ENCODE data around the gene EYA4.

The EYA4 gene, protein sequence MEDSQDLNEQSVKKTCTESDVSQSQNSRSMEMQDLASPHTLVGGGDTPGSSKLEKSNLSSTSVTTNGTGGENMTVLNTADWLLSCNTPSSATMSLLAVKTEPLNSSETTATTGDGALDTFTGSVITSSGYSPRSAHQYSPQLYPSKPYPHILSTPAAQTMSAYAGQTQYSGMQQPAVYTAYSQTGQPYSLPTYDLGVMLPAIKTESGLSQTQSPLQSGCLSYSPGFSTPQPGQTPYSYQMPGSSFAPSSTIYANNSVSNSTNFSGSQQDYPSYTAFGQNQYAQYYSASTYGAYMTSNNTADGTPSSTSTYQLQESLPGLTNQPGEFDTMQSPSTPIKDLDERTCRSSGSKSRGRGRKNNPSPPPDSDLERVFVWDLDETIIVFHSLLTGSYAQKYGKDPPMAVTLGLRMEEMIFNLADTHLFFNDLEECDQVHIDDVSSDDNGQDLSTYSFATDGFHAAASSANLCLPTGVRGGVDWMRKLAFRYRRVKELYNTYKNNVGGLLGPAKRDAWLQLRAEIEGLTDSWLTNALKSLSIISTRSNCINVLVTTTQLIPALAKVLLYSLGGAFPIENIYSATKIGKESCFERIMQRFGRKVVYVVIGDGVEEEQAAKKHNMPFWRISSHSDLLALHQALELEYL

DNA sequence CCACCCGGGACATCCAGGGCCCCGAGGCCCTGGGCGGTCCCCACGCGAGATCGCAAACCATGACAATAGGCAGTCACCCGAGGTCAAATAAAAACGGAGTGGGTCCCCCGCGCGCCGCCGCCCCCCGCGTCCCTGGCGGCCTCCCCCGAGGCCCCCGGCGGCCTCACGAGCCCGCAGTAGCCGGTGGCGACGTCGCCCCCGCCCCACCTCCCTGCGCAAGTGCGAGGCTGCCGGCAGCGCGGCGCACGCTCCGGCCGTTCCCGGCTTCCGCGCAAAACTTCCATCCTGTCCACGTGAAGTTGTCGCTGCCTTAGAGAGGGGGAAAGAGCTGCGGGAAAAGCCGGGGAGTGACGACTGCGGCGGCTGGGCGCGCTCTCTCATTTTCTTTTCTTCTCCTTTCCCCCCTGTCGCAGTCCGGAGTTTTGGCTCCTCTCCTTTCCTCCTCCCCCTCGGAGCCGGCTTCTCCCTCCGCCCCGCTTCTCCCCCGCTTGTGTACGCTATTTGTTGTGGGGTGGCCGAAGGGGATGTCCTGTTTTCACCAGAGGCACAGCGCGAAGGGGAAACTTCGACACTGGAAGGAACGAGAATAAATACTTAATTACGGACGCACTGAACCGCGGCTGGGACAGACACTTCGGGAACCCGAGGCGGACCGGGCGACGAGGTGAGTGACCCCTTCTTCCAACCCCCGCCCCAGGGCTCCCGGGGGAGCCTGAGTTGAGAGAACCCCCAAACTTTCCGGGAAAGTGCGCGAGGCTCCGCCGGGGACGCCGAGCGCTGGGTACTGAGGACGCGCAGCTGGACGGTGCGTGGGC, at the start of gene EYA4:
TSS of gene EYA4 (plus strand) at position 272 of the 815 bp plus-strand sequence. CDS start 33,424 bp downstream, outside the sequence.
- DNase-seq, result no peak

DNA sequence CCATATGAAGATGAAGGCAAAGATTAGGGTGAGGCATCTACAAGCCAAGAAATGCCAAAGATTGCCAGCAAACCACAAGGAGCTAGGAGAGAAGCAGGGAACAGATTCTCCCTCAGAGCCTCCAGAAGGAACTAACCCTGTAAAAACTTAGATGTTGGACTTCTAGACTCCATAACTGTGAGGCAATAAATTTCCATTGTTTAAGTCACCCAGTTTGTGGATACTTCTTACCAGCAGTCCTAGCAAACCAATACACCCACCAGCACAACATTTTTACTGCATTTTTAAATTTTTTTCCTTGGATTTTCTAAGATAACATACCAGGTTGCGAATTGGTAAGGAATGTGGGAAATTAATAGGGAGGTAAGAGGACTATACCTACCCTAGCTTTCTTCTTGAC, 47.8 kb upstream of the EYA4 start:
- no peak for DNase-seq

DNA sequence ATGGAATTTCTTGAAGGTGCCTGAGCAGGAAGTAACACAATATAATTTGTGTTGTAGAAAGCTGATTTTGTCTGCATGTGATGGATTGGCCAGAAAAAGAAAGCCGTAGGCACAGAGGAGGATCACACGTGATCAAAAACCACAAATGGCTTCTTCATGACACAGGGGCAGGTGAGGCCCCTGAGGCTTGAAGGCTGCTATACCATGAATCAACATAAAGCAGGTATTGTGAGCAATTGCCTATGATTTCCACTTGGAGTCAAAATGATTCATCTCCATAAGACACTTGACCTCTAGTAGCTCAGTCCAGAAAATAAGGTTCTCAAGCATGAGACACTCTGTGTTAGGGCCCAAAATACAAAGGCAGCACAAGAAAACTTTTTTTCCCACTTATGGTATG, 42.4 kb upstream of the EYA4 start:
- no peak for DNase-seq

DNA sequence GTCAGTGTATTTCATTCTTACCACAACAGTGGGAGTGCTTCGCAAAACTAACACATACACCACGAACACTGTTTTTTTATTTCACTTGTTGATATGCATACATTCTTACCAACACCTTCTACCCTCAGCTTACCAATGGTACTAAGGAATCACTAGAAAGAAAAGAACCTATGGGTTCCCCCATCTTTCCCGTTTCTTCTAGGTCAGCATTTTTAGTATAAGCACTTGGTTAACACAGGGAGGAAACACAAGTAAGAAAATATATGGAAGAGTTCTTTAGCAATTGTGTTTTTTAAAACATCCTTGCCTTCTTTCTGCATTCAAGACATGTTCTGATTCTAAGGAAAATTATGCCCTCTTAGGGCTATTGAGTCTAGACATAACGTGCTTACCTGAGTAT, 39.9 kb upstream of the EYA4 start:
- DNase-seq, result no peak

DNA sequence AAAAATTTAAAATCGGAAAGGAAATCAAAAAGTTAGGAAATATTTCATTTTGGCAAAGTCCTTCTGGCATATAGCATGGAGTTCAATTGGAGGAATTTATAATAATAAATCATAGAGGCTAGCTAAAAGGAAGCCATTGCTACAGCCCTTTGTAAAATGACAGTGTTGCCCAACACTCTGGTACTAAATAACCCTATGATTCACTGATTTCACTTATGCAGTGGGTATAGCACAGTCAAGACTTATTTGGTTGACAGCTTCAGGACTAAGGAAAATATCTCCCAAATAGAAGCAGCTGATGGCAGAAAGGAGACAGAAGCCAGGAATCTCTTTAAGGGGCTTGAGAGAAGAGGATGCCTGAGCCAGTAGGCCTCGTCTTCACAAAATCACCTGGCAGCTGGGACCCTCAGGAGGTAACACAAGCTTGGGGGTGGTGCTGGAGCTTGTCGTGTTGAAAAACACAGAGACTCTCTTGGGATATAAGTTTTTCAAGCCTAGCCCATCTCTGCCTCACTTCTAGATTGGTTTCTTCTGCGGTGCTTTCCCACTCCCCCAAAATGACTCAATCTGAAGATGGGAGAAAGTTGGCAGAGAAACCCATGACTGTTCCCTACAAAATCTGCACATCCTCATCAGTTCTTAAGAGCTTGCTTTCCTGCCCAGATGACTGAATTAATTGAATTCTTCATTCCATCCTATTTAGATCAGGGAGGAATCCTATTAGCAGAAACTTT, 38.4 kb upstream of the EYA4 start:
- DNase-seq, result no peak

DNA sequence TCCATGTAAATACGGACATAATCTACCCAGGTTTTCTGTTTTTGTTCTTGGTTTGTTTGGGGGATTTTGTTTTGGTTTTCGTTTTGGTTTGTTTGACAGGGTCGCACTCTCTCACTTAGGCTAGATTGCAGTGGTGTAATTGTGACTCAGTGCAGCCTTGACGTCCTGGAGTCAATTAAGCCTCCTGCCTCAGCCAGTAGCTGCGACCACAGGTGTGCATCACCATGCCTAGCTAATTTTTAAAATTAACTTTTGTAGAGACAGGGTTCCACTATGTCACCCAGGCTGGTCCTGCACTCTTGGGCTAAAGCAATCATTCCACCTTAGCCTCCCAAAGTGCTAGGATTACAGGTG, 37.8 kb upstream of the EYA4 start:
- no peak for DNase-seq

DNA sequence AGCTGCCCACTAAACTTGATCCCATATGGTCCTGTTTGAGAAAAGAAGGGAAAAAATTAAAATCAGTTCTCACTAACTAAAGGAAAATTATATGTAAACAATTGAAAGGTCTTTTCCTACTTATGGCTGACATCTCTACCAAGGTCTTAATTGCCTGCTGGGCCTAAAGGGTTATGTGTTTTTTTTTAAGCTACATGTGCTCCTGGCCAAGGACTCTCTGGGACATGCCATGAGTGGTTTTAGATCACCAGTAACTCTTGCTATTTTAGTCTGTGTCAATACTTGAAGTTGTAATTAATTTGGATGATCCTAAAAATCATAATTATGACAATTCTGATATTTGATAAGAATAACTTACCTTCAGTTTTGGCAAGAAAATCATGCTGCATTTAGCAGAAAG, 35.9 kb upstream of the EYA4 start:
- no peak for DNase-seq

DNA sequence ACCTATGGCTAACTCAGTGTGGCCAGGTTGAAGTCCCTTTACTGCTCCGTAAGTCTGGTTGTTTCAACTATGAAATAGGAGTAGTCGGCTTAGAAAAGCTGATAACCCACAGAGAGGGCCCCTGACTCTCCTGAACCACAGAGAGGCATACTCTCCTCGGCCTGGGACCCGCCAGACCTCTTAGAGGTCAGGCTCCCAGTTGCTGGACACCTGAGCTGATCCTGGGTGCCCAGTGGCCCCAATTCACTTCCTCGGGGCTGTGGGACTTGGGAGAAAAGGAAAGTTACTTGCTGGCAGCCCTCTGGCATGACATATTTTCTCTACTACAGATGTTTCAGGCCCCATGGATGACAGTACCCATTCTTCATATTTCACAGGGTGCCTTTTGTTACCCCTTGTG, 34.2 kb upstream of the EYA4 start:
- no peak for DNase-seq

DNA sequence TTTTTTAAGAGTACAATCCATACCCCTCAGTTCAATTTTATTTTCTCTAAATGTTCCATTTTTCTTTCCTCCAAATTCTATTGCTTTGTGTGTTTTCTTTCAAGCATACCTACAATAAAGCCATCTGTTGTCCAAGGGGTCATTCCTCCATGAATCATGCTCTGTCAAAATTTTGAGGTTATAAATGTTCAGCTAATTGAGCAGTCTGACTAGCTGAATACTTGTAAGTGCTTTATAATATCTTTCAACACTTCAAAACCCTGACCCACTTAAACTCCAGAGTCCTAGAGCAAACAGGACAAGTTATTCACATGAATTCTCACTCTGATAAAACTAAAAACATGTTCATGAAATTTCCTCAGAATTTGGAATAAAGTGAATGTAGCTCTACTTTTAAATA, 33.4 kb upstream of the EYA4 start:
- DNase-seq, result no peak

DNA sequence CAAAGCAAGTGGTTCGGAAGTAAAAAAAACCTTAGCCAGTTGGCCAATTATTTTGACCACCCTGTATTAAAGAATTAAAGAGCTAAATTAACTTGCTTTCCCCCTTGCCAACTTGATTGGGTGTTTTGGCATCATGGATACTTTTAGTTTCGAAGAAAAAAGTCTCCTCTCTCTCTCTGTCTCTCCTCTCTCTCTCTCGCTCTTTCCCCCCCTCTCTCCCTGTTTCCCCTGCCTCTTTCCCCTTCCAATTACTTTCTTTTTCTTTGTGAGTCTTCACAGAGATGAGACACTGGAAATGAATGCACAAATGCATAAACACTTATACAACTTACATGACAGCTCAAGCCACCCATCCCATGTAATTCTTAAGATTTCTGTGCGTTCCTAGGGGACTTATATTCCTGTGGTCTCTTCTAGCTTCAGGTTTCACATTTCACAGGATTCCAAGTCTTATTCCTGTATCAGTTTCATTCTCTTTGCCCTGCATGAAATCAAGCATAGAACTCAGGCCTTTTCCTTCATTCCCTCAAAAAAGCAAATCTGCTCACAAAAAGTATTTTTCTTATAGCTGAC, 32.9 kb upstream of the EYA4 start:
- DNase-seq, result no peak

DNA sequence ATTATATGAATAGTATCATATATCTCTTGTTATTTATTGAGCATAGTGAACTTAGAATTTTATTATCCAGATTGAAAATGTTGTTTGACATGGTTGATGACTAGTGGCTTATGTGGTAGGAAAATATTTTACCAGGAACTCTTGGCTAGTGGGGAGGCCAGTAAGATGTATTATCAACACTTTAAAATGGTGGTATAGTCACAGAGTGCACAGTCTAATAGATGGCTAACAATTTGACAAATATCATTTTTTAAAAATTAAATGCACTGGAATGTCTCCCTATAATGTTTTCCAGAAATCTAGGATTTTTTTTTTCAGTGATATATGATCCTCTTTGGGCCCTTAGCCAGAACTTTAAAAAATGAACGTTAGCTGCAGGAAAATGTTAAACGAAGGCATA, 26.9 kb upstream of the EYA4 start:
- no peak for DNase-seq

DNA sequence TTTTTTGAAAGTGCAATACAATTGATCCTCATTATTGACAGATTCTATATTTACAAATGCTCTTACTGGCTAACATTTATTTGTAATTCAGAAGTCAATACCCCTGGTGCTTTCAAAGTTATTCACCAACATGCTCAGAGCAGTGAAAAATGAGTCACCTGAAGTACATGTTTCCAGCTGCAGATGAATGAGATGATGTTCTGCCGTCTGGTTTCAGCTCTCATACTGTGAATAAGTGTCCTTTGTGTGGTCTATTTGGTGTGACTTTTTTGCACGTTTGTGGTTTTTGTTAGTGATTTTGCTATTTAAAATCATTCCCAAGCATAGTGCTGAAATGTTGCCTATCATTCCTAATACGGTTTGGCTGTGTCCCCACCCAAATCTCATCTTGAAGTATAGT, 22.3 kb upstream of the EYA4 start:
- DNase-seq, result no peak

DNA sequence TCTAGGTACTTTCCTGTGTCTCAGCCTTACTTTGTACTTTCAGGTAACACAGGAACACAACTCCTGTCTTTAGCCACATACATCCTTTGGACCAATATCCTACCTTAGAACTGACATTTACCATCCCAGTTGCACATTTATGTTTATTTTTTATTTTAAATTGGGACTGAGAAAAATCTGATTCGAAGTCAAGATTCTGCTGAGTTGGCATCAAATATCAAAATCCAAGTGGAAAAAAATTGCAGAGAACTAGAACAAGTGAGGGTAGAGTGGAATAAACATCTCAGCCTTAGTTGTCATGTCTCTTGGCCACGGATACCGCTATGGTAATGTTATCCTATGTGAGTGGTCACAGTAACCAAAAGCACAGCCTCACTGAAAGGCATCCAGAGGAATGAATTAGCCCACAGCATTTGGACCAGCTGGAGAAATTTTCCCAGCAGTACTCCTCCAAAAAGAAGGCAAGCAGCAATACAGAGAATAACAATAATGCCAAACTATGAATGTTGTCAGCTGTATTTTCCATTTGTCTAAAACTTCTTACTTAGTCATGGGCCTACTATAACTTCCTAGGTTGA, 17.6 kb upstream of the EYA4 start:
- DNase-seq, result no peak

DNA sequence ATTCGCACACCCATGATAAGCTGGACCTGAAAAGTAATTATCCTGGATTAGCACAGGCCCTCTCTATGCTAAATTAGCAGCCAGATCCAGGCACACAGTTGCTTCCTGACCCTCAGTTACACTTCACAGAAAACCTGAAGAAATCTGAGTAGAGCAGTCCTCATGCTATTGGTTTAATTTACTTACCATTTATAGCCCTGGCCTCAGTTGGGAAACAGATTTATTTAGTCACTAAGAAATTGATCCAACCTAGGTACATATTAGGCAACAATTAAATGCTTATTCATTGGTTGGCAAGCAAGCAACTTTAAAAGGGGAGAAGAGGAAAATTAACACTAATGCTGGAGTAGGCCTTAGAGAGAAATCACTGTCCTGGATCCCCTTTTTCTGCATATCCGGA, 15.6 kb upstream of the EYA4 start:
- DNase-seq, result no peak

DNA sequence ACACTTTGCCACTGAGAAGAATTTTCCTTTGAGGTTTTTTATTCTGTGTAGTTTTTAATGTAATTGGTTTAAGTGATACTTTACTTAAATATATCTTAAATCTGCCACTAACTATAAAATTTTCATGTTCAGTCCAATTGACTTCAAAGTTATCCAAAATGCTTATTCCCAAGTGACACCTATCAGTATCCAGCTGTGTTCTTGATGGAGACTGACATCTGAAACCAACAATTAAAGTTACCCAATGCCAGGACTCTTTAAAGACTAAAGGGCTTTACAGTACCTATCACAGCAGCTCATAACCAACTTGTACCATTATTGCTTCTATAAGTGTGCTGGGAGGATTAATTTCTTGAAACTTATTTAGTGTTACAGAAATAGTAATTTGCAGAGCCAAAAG, 13.8 kb upstream of the EYA4 start:
- no peak for DNase-seq

DNA sequence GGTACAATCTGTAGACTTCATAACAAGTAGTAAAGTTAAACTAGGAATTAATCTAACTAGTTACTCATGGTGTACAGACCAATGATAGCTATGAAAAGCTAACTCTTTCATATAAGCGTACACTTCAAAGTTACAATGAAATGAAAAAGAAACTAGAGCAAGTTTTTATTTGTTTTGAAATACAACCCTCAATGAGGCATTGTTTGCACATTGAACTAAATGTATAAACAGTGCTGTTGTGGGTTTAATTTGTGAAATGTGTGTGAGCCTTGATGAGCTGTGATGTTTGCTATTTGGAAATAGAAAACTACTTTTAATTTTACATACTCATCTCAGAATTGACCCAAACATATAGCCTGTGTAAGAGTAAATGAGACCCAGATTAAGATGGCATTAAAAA, 11.1 kb upstream of the EYA4 start:
- DNase-seq, result no peak

DNA sequence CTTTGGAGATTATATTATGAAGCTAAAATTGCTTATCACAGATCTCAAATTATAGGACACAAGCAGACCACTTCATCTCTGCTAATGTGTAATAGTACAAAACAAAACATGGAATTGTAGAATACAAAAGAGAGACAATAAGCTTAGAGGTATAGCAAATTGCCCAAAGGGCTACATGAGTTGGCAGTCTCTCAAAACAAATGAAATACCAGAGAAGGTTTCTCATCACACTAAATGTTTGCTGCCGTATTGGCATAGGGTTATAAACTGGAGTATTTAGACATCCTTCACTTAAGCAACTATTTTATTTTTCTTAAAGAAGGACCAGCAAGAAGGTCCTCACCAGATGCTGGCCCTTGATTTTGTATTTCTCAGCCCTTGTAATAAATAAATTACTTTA, 5.9 kb upstream of the EYA4 start:
- no peak for DNase-seq

DNA sequence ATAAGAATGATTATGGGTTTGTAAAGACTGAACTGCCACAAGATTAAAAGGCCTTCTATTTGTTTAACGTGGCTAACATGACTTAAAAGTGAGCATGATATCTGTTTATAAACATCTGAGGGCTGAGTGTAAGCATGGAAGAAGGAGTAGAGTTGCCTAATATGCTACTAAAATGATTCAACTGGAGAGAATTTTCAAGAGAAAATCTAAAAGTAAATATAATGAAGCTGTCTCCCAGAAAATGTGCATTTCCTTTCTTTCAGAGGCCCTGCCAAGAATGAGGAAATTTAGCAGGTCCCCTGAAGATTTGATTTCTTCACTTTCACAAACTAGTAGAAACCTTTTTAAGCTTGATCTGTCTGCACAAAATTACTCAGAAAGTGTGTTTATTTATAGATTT, 4.2 kb upstream of the EYA4 start:
- DNase-seq, result no peak

DNA sequence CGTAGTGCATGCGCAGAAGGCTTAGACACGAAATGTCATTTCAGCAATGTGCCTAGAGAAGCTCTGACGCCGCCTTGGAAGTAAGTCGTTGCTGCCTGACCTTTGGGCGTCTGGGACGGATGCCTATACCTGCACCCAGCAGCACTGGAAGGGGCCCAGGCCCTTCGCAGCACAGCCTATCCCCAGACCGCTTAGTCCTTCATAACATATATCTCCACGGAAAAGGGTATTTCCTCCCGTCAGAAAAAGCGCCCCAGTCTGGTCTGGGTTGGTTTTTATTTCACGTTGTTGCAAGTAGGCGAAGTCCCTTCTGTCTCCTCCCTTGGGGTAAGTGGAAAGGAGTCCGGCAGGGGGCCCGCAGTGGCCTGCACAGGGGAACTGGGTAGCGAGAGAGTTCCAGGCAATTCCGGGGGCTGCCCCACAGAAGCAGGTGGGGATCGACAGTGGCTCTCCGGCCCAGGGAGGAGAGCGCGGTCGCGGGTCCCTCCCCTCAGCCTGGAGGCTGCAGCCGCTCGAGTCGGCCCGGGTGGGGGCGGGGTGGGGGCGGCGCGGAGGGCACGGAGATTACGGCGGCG, 559 bp upstream of the EYA4 start:
- no peak for DNase-seq

DNA sequence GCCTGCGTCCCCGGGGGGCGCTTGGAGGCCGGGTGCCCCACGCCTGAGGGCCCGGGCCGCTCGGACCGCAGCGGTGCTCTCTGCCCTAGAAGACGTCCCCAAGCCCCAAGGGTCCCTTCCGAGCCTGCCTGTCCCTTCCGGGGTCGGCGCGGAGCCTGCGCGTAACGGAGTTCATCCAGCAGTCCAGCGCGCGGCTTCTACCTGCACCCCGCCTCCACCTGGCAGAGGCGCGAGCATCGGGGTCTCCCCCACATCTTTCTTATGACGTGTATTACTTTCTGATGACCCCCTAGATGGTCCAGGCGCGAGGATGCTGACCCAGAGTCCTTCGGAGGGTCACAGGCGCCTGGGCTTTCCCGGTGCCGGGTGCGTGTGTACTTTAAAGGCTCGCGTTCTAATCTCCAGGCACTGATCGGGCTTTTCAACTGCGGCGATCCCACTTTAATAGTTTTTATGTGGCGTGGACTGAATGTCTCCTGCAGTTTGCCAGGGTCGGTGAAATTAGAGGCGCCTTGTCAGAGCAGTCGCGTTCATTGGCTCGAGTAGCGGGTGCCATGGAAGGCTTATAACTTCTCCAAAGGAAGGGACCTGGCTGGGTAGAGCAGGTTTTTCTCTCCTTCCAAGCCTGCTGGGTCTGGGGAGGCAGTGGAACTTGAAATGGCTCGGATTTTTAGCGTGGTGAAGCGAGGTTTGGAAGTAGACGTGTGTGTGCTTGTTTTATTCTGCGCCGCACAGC, 912 bp downstream of the EYA4 start:
- no peak for DNase-seq

All from activated CD4-positive, alpha-beta T cell treated with anti-CD3 and anti-CD28 coated beads, Interleukin-2, amount 50 U/mL, for 4 hours (primary cell).